Retinal pigment epithelial cell (primary cell): ENCODE data around the gene MOSPD3.
A peak's percentile ranks its signal among the peaks of the same experiment; 100 is the strongest.

Experiments
- DNase-seq: peaks from one replicate; pipeline ENCODE4 v3.0.0-alpha.2; 2010; ENCODE audit warnings: low read depth
- H3K4me3 ChIP-seq: 2 replicates; pipeline ENCODE4 v1.5.1; 2011; ENCODE audit warnings: mild to moderate bottlenecking, low read length, control low read depth, moderate library complexity
- TF ChIP-seq, protein P1 (sequence below): conservative IDR thresholded peaks from 2 replicates; pipeline ENCODE4 v1.5.1; 2011; ENCODE audit warnings: low read depth, low read length, control low read depth, inconsistent platforms

The MOSPD3 gene

DNA sequence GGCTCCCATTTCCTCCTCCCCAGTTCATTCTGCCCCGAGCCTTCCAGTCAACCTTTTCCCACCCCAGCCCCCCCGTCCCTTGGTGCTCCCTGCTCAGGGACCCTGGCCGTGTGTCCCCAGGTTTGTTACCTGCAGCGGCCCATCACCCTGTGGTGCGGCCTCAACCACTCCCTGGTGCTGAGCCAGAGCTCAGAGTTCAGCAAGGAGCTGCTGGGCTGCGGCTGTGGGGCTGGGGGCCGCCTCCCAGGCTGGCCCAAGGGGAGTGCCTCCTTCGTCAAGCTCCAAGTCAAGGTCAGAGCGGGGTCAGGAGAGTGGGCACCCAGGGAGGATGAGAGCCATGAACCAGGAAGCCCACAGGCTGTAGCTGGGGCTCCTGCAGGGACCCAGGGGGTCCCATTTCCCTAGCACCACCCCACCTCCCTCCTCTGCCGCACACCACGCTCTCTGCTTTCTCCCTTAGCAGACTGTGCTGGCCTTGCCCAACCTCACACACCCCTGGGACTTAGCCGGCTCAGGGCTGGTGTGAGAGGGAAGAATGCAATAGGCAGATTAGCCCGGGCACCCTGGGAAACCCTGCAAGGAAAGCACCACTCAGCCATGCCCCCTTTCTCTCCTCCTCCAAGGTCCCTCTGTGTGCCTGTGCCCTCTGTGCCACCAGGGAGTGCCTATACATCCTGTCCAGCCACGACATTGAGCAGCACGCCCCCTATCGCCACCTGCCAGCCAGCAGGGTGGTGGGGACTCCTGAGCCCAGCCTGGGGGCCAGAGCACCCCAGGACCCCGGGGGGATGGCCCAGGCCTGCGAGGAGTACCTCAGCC, 12.2 kb upstream of the MOSPD3 start:
- TF ChIP-seq, protein P1, sequence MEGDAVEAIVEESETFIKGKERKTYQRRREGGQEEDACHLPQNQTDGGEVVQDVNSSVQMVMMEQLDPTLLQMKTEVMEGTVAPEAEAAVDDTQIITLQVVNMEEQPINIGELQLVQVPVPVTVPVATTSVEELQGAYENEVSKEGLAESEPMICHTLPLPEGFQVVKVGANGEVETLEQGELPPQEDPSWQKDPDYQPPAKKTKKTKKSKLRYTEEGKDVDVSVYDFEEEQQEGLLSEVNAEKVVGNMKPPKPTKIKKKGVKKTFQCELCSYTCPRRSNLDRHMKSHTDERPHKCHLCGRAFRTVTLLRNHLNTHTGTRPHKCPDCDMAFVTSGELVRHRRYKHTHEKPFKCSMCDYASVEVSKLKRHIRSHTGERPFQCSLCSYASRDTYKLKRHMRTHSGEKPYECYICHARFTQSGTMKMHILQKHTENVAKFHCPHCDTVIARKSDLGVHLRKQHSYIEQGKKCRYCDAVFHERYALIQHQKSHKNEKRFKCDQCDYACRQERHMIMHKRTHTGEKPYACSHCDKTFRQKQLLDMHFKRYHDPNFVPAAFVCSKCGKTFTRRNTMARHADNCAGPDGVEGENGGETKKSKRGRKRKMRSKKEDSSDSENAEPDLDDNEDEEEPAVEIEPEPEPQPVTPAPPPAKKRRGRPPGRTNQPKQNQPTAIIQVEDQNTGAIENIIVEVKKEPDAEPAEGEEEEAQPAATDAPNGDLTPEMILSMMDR: peak; percentile 53
- no peak for DNase-seq
- H3K4me3 ChIP-seq: no peak overlapping the region

DNA sequence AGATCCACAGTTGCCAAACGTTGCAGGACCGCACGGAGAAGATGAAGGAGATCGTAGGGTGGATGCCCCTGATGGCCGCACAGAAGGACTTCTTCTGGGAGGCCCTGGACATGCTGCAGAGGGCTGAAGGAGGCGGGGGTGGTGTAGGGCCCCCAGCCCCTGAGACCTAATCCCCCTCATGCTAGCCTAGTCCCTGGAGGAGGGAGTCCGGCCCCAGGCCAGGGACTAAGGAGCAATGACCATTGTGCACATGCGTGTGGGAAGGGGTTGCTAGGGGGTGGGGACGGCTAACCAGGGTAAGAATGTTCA, 11.7 kb upstream of the MOSPD3 start:
- H3K4me3 ChIP-seq: no peak overlapping the region
- TF ChIP-seq, protein P1: no peak
- no peak for DNase-seq

DNA sequence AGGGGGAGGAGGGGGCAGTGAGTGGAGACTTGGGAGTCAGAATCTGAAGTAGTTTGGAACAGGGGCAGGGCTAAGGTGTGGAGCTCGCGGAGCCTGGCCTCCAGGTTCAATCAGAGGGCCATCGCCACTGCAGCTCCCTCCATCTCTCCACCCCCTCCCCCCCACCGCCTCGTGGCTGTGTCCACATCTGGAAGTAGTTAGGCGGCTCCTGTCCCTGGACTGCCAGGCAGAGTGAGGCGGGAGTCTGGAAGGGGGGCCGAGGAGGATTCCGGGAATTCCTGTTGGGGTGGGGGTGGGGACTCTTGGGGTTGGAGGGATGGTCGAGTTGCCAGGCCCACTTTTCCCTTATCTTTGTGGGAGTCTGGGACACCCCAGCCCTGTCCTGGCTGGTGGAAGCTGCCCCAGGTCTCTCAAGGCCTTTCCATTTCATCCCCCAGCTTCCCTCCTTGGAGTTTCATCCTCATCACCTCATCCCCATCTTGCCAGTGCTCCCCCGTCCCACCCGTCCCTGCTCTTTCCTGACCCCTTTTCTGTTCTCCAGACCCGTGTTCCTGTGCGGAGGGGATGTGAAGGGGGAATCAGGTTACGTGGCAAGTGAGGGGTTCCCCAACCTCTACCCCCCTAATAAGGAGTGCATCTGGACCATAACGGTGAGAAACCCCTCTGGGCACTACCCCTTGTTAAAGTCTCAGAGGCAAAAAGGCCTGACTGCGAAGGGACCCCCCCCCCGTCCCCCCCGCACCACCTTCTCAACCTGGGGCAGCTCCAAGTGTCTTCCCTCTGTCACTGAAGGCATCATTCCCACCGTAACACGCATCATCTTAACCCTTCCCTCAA, 9.2 kb upstream of the MOSPD3 start:
- DNase-seq: no peak
- TF ChIP-seq, protein P1: no peak
- H3K4me3 ChIP-seq: no peak overlapping the region

DNA sequence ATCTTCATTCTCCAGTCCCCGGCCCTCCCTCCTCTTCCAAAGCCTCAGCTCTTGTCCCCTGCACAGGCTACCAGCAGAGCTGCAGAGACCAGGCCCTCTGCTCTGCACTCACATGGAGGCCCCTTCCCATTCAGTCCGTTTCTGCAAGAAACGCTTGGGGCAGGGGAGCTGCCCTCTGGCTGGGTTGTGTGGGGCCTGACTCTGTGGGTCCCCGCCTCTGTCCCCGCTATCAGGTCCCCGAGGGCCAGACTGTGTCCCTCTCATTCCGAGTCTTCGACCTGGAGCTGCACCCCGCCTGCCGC, 8.7 kb upstream of the MOSPD3 start:
- DNase-seq: no peak
- TF ChIP-seq, protein P1: no peak
- peak overlapping the region; percentile 36 for H3K4me3 ChIP-seq

DNA sequence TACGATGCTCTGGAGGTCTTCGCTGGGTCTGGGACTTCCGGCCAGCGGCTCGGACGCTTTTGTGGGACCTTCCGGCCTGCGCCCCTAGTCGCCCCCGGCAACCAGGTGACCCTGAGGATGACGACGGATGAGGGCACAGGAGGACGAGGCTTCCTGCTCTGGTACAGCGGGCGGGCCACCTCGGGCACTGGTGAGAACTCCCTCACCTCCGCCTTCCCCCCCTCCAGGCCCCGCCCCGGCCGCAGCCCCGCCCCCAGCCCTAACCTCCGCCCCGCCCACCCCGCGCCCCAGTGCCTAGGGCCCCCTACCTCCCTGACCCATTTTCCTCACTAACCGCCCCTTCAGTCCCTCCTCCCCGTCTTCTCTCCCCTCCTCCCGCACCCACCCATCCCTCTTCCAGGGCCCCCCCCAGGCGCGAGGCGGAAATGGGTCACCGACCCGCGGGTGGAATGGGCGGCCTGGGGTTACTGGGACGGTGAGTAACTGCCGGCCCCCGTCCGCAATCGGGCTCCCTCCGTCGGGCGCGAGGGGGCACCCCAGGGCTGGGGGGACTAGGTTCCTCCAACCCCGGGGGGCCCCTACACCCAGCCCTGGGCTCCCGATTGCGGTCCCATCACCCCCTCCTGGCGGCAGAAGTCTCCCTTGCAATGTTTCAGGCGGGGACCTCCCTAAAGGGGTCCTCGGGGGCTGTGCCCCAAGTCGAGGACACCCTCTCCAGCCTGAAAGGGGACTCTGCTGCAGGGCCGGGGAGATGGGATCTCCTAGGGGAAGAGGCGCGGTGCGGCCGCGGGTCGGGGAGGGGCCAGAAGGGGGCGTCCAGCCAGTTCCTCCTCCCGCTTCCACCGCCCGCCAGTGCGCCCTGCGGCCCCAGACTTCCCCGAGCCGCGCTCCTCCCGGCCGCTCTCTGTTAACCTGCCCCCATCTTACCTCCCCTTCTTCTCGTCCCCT, 8.0 kb upstream of the MOSPD3 start:
- peak overlapping the region; percentile 62 for H3K4me3 ChIP-seq
- TF ChIP-seq, protein P1: peak; percentile 40
- no peak for DNase-seq

DNA sequence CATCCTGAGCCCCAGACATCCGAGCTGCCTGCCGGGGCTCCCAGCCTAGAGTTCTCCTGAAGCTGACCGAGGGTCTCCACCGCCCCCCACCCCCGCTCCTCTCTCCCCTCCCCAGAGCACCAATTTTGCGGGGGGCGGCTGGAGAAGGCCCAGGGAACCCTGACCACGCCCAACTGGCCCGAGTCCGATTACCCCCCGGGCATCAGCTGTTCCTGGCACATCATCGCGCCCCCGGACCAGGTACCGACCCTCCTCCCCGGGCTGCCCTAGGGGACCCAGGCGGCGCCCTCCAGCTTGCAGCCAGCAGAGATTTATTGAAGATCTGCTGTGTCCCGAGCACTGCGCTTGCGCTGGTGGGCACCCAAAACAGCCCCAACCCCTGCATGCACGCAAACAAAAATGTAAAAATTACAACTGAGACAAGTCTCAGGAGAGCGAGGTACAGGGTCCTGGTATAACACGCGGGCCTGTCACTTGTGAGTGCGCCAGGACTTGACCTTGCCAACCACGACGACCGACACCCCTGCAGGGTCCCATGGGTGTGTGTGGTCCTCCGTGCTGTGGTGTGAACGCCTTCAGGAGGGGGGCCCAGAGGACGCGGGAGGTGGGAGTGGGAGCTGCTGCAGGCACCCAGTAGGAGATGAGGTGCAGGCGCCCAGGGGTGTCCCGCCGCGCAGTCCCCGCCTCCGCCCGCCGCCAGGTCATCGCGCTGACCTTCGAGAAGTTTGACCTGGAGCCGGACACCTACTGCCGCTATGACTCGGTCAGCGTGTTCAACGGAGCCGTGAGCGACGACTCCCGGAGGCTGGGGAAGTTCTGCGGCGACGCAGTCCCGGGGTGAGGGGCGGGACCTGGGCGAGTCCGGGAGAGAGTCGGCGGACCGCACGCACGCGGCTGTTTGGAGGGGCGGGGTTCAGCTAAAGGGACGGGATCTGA, 7.1 kb upstream of the MOSPD3 start:
- TF ChIP-seq, protein P1: no peak
- no peak for DNase-seq
- H3K4me3 ChIP-seq: peak overlapping the region; percentile 62
